Panc1 (cell line): ENCODE data around the gene IFNL4.

Experiments used
- CTCF ChIP-seq: fragments of 450-650 bp; IDR thresholded peaks from 2 replicates; pipeline ENCODE4 v1.5.1; 2017; ENCODE audit warnings: mild to moderate bottlenecking
- POLR2AphosphoS5 ChIP-seq: IDR thresholded peaks from 2 replicates; pipeline ENCODE4 v1.6.1; 2012; ENCODE audit warnings: mild to moderate bottlenecking, low read depth, low read length, moderate library complexity
- REST ChIP-seq, 2 experiments: IDR thresholded peaks; 2 replicates each; pipeline ENCODE4 v1.6.1; 2011 to 2012; ENCODE audit warnings: low read depth in 2 of 2, control low read depth in 1 of 2, low read length in 1 of 2, mild to moderate bottlenecking in 1 of 2, moderate library complexity in 1 of 2; ENCODE audit not compliant: insufficient read depth in 1 of 2
- TCF7L2 ChIP-seq: IDR thresholded peaks from 2 replicates; pipeline ENCODE4 v1.6.1; 2011; ENCODE audit warnings: mild to moderate bottlenecking, low read depth, low read length, inconsistent platforms

- no peak for TF ChIP-seq POLR2AphosphoS5
- TF ChIP-seq CTCF, result no peak
- TF ChIP-seq REST (IDR thresholded peaks at IDR 0.05; ENCODE audit: insufficient read depth in 1 of 2, low read depth in 2 of 2, low read length in 1 of 2), result no peak
- TF ChIP-seq TCF7L2, result no peak
Measured at GRCh38 chr19:39196860-39197562, 51.6 kb downstream of the IFNL4 start, which contains the start of gene NCCRP1.
